Measurements from ENCODE around the gene DOC2B.
A peak's percentile ranks its signal among the peaks of the same experiment; 100 is the strongest.
"Not testable (repeated sequence)": the region's sequence is repeated elsewhere in the genome, so short reads cannot be mapped to it uniquely, and the experiment has no call there.

Gene DOC2B

DNA sequence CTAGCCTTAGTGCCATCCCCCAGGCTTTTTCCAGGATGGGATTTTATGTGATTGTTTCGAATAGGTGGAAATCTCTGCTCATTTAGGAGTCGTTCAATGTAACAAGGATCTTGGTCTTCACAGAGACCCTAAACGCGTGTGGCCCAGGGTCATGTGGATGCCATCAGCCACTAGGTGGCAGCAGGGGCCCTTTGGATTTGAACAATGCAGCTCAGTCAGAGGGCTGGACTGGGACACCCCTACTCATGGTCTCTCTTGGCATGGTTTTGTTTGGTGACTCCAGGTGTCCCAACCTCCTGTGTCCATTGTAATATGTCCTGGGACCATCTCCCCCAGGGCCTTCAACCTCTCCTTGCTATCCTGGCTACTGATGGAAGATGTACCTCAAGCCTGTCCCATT lies 44.9 kb downstream of the DOC2B start:
- 0 out of 2 replicates have a peak, but pooled peaks have one; percentile 9 for TF ChIP-seq CTCF (conservative IDR thresholded peaks at IDR 0.05; ENCODE audit: low read depth)
- DNase-seq (ENCODE audit: low spot score); H3K27ac ChIP-seq; POLR2A ChIA-PET (ENCODE audit: low non-redundant PET); CTCF ChIA-PET: not testable (repeated sequence)

DNA sequence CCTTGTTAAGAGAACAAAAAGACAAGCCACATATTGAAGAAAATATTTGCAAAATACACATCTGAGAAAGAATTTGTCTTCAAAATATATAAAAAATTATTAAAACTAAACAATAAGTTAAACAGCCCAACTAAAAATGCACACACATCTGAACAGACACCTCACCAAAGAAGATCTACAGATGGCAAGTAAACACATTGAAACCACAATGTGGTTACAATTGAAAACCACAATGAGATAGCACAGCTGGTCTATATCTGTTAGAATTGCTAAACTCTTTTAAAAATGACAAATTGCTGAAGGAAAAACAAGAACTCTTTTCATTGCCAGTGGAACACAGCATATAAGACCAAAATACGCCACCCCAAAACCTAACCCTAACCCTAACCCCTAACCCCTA lies 45.6 kb downstream of the DOC2B start:
- H3K27ac ChIP-seq; CTCF ChIA-PET; DNase-seq (ENCODE audit: low spot score); POLR2A ChIA-PET (ENCODE audit: low non-redundant PET): not testable (repeated sequence)

GRCh38 chr17:135022-135421 lies 46.4 kb downstream of the DOC2B start:
- POLR2A ChIA-PET (ENCODE audit: low non-redundant PET); DNase-seq (ENCODE audit: low spot score); H3K27ac ChIP-seq; CTCF ChIA-PET: not testable (repeated sequence)

- DNase-seq (ENCODE audit: low spot score); H3K27ac ChIP-seq; CTCF ChIA-PET; POLR2A ChIA-PET (ENCODE audit: low non-redundant PET): not testable (repeated sequence)
Measured at GRCh38 chr17:134332-134785, 47.1 kb downstream of the DOC2B start.

DNA sequence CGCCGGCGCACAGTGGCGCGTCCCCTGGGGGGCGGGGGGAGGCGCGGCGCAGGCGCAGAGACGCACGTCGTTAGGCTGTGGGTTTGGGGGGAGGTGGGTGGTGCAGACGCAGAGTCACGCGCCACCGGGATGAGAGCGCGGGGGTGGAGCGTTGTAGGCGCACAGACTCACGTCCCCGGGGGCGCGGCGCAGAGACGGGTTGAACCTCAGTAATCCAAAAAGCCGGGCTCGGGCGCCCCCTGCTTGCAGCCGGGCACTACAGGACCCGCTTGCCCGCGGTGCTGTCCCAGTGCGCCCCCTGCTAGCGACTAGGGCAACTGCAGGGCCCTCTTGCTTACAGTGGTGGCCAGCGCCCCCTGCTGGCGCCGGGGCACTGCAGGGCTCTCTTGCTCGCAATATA lies 47.5 kb downstream of the DOC2B start:
- DNase-seq (ENCODE audit: low spot score); H3K27ac ChIP-seq; POLR2A ChIA-PET (ENCODE audit: low non-redundant PET); CTCF ChIA-PET: not testable (repeated sequence)

DNA sequence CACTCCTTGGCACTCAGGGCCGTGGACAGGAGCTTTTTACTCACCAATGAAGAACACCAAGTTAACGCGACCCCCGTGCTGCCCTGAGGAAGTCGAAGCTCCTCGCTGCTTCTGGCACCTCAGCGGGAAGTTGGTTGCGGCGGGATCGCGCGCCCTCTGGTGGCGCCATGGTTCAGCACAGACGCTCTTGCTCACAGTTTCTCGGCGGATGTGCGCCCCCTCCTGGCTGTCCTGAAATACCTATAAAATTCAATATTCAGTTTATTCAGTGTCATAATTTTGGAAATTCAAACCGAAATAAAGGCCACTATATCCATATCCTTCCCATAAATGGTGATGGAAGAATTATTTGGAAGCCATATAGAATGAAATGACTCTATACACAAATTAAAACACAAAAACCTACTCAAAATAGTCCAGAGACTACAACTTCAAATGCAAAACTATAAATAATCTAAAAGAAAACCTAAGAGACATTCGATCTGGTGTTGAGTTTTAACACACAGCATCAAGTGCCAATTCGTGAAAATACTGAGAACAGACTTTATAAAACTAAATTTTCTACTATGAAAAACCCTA lies 63.0 kb downstream of the DOC2B start:
- H3K27ac ChIP-seq; POLR2A ChIA-PET (ENCODE audit: low non-redundant PET); DNase-seq (ENCODE audit: low spot score); CTCF ChIA-PET: not testable (repeated sequence)

DNA sequence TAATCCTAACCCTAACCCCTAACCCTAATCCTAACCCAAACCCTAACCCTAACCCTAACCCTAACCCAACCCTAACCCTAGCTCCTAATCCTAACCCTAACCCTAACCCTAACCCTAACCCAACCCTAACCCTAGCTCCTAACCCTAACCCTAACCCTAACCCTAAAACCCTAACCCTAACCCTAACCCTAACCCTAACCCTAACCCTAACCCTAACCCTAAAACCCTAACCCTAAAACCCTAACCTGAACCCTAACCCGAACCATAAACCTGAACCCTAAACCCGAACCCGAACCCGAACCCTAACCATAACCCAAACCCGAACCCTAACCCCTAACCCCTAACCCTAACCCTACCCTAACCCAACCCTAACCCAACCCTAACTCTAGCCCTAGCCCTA lies 68.3 kb downstream of the DOC2B start:
- CTCF ChIA-PET; POLR2A ChIA-PET (ENCODE audit: low non-redundant PET); H3K27ac ChIP-seq; DNase-seq (ENCODE audit: low spot score): not testable (repeated sequence)
